ENCODE measurements around the gene NKIRAS2.

NKIRAS2 gene

GRCh38 chr17:42025936-42026335 is 6.0 kb downstream of the NKIRAS2 start:
- intact Hi-C loops (cut with DNase I; ENCODE audit: low total_unique reads), result loop anchor here (2.0 kb wide), 1 partner anchor 91 kb away; no protein-coding TSS in a partner anchor
- no peak for TF ChIP-seq CTCF (IDR thresholded peaks at IDR 0.05)
- Histone ChIP-seq H3K9me3 (no peaks in the 10 kb centered on the region), H3K27ac (no peak overlapping the region), H3K36me3 (peaks cover 22 to 32% (median 27%) of the 10 kb centered on the region in 3 donors), H3K4me1 (peaks cover 0 to 17% (median 10%) of the 10 kb centered on the region in 4 donors), H3K4me3 (no peak overlapping the region), H3K27me3 (peaks cover 0 to 23% of the 10 kb centered on the region in 2 donors)
- no peak for DNase-seq

GRCh38 chr17:42026857-42027589 is 7.1 kb downstream of the NKIRAS2 start:
- Histone ChIP-seq H3K4me3 (no peak overlapping the region), H3K9me3 (no peaks in the 10 kb centered on the region), H3K36me3 (peaks cover 21 to 25% (median 21%) of the 10 kb centered on the region in 3 donors), H3K27me3 (peaks cover 0 to 23% of the 10 kb centered on the region in 2 donors), H3K4me1 (peaks cover 0 to 11% (median 5%) of the 10 kb centered on the region in 4 donors), H3K27ac (no peak overlapping the region)
- DNase-seq, result no peak
- TF ChIP-seq CTCF (IDR thresholded peaks at IDR 0.05), result no peak
- intact Hi-C loops (cut with DNase I; ENCODE audit: low total_unique reads), result no loop called here

- Histone ChIP-seq H3K36me3 (peaks cover 16 to 20% (median 16%) of the 10 kb centered on the region in 3 donors), H3K27ac (no peak overlapping the region), H3K4me3 (no peak overlapping the region), H3K27me3 (peaks cover 0 to 23% of the 10 kb centered on the region in 2 donors), H3K9me3 (no peaks in the 10 kb centered on the region), H3K4me1 (peaks cover 0 to 11% (median 5%) of the 10 kb centered on the region in 4 donors)
- intact Hi-C loops (cut with DNase I; ENCODE audit: low total_unique reads), result no loop called here
- TF ChIP-seq CTCF (IDR thresholded peaks at IDR 0.05), result no peak
- no peak for DNase-seq
Measured at GRCh38 chr17:42027590-42027889, 7.7 kb downstream of the NKIRAS2 start.

- peaks cover 10 to 14% (median 10%) of the 10 kb centered on the region in 3 donors for H3K36me3 ChIP-seq
Measured at GRCh38 chr17:42027961-42028790, 8.3 kb downstream of the NKIRAS2 start.

GRCh38 chr17:42028791-42029127 is 8.9 kb downstream of the NKIRAS2 start:
- intact Hi-C loops (cut with DNase I; ENCODE audit: low total_unique reads), result no loop called here

More at GRCh38 chr17:42027961-42028790, 8.3 kb downstream of the NKIRAS2 start:
- no peak for DNase-seq
- H3K4me1 ChIP-seq, result peaks cover 0 to 11% (median 5%) of the 10 kb centered on the region in 4 donors
- H3K4me3 ChIP-seq, result no peak overlapping the region
- H3K27me3 ChIP-seq, result peaks cover 0 to 25% of the 10 kb centered on the region in 2 donors
- no peaks in the 10 kb centered on the region for H3K9me3 ChIP-seq
- intact Hi-C loops (cut with DNase I; ENCODE audit: low total_unique reads), result no loop called here
- TF ChIP-seq CTCF (IDR thresholded peaks at IDR 0.05), result no peak
- no peak overlapping the region for H3K27ac ChIP-seq

More at GRCh38 chr17:42028791-42029127, 8.9 kb downstream of the NKIRAS2 start:
- no peak for DNase-seq
- peaks cover 0 to 11% (median 5%) of the 10 kb centered on the region in 4 donors for H3K4me1 ChIP-seq
- peaks cover 5 to 8% (median 6%) of the 10 kb centered on the region in 3 donors for H3K36me3 ChIP-seq
- no peak overlapping the region for H3K27ac ChIP-seq
- H3K9me3 ChIP-seq, result no peaks in the 10 kb centered on the region
- H3K4me3 ChIP-seq, result no peak overlapping the region
- TF ChIP-seq CTCF (IDR thresholded peaks at IDR 0.05), result no peak
- peaks cover 0 to 27% of the 10 kb centered on the region in 2 donors for H3K27me3 ChIP-seq
